H9 (cell line): ENCODE data around the gene ROBO2. TPM values are rescaled to one million over a fixed set of nuclear protein-coding genes. Genes with fewer than 3 reads are reported as not detected.

ENCODE experiments used
- DNase-seq: peaks from one replicate; pipeline ENCODE4 v3.0.0-alpha.2; 2017
- H2AFZ ChIP-seq: one replicate; pipeline ENCODE4 v1.6.1; 2013; ENCODE audit warnings: mild to moderate bottlenecking, low read length, control low read depth, moderate library complexity
- H2AK5ac ChIP-seq: 2 replicates; pipeline ENCODE4 v1.6.1; 2013; ENCODE audit warnings: low read length, control low read depth, mixed read lengths; ENCODE audit not compliant: insufficient read length
- H2BK120ac ChIP-seq: one replicate; pipeline ENCODE4 v1.6.1; 2013; ENCODE audit warnings: low read depth, mild to moderate bottlenecking, low read length, control low read depth, inconsistent platforms; ENCODE audit not compliant: poor library complexity, severe bottlenecking
- H2BK12ac ChIP-seq: 2 replicates; pipeline ENCODE4 v1.6.1; 2013; ENCODE audit warnings: low read length, control low read depth, mixed read lengths, low read depth; ENCODE audit not compliant: insufficient read length
- H2BK15ac ChIP-seq: 2 replicates; pipeline ENCODE4 v1.6.1; 2013; ENCODE audit warnings: low read depth, low read length, control low read depth
- H2BK20ac ChIP-seq: one replicate; pipeline ENCODE4 v1.6.1; 2013; ENCODE audit warnings: low read depth, mild to moderate bottlenecking, low read length, control low read depth, inconsistent platforms; ENCODE audit not compliant: poor library complexity, severe bottlenecking
- H2BK5ac ChIP-seq: 2 replicates; pipeline ENCODE4 v1.6.1; 2013; ENCODE audit warnings: low read length, control low read depth, mixed read lengths; ENCODE audit not compliant: insufficient read length
- H3K14ac ChIP-seq: 2 replicates; pipeline ENCODE4 v1.6.1; 2013; ENCODE audit warnings: low read length, control low read depth; ENCODE audit not compliant: insufficient read depth
- H3K18ac ChIP-seq: 2 replicates; pipeline ENCODE4 v1.6.1; 2013; ENCODE audit warnings: low read depth, mild to moderate bottlenecking, mixed read lengths, low read length, control low read depth; ENCODE audit not compliant: insufficient read length
- H3K23ac ChIP-seq: 2 replicates; pipeline ENCODE4 v1.6.1; 2013; ENCODE audit warnings: low read length, control low read depth, mixed read lengths, low read depth; ENCODE audit not compliant: insufficient read length
- H3K23me2 ChIP-seq: 2 replicates; pipeline ENCODE4 v1.6.1; 2013; ENCODE audit warnings: low read depth, mild to moderate bottlenecking, mixed read lengths, low read length, control low read depth; ENCODE audit not compliant: insufficient read length, poor library complexity, severe bottlenecking
- H3K27ac ChIP-seq: 2 replicates; pipeline ENCODE4 v1.5.1; 2013; ENCODE audit warnings: low read length, control low read depth, mixed read lengths, low read depth; ENCODE audit not compliant: insufficient read length
- H3K27me3 ChIP-seq: 2 replicates; pipeline ENCODE4 v1.6.1; 2013; ENCODE audit warnings: low read length, control low read depth, inconsistent platforms; ENCODE audit not compliant: insufficient read depth
- H3K4ac ChIP-seq: 2 replicates; pipeline ENCODE4 v1.6.1; 2013; ENCODE audit warnings: low read depth, mild to moderate bottlenecking, control low read depth, inconsistent platforms, low read length, moderate library complexity
- H3K4me1 ChIP-seq: 2 replicates; pipeline ENCODE4 v1.6.1; 2013; ENCODE audit warnings: low read length, control low read depth, inconsistent platforms; ENCODE audit not compliant: insufficient read depth
- H3K4me2 ChIP-seq: 2 replicates; pipeline ENCODE4 v1.6.1; 2013; ENCODE audit warnings: low read length, control low read depth, mixed read lengths; ENCODE audit not compliant: insufficient read length, insufficient read depth
- H3K56ac ChIP-seq: 2 replicates; pipeline ENCODE4 v1.6.1; 2013; ENCODE audit warnings: low read depth, mild to moderate bottlenecking, mixed read lengths, low read length, control low read depth; ENCODE audit not compliant: insufficient read length
- H3K79me1 ChIP-seq: 2 replicates; pipeline ENCODE4 v1.6.1; 2013; ENCODE audit warnings: low read depth, mild to moderate bottlenecking, moderate library complexity, low read length, control low read depth, inconsistent platforms; ENCODE audit not compliant: insufficient read depth, poor library complexity, severe bottlenecking
- H3K79me2 ChIP-seq: 2 replicates; pipeline ENCODE4 v1.6.1; 2013; ENCODE audit warnings: low read length, control low read depth, inconsistent platforms; ENCODE audit not compliant: insufficient read depth
- H3K9ac ChIP-seq: 2 replicates; pipeline ENCODE4 v1.6.1; 2013; ENCODE audit warnings: low read length, control low read depth, mixed read lengths; ENCODE audit not compliant: insufficient read length; ENCODE audit errors: extremely low read depth
- H3K9me3 ChIP-seq: one replicate; pipeline ENCODE4 v1.6.1; 2013; ENCODE audit warnings: low read depth, low read length, inconsistent platforms; ENCODE audit not compliant: control insufficient read depth
- H3T11ph ChIP-seq: one replicate; pipeline ENCODE4 v1.6.1; 2013; ENCODE audit warnings: mild to moderate bottlenecking, low read length, control low read depth, inconsistent platforms
- H4K20me1 ChIP-seq: one replicate; pipeline ENCODE4 v1.6.1; 2013; ENCODE audit not compliant: control insufficient read depth, insufficient read length, insufficient read depth
- H4K5ac ChIP-seq: 2 replicates; pipeline ENCODE4 v1.6.1; 2013; ENCODE audit warnings: low read depth, mild to moderate bottlenecking, mixed read lengths, low read length, control low read depth; ENCODE audit not compliant: insufficient read length
- H4K8ac ChIP-seq: replicated peaks from 2 replicates; pipeline ENCODE4 v1.6.1; 2013; ENCODE audit warnings: low read length, control low read depth, mixed read lengths, low read depth; ENCODE audit not compliant: insufficient read length
- H4K91ac ChIP-seq: 2 replicates; pipeline ENCODE4 v1.6.1; 2013; ENCODE audit warnings: low read depth, mild to moderate bottlenecking, moderate library complexity, mixed read lengths, low read length, control low read depth; ENCODE audit not compliant: insufficient read length
- H3K27ac Mint-ChIP-seq, 3 experiments: 2 replicates in 2 of 3; 3 replicates in 1 of 3; pipeline ENCODE4 v1.8.0; 2020 to 2021; ENCODE audit warnings: mixed read lengths in 3 of 3, mild to moderate bottlenecking in 1 of 3, moderate library complexity in 1 of 3
- H3K27me3 Mint-ChIP-seq: 2 replicates; pipeline ENCODE4 v1.8.0; 2021; ENCODE audit warnings: low read depth, mild to moderate bottlenecking, moderate library complexity, mixed read lengths
- H3K36me3 Mint-ChIP-seq, 3 experiments: 2 replicates in 2 of 3; 3 replicates in 1 of 3; pipeline ENCODE4 v1.8.0; 2020 to 2021; ENCODE audit warnings: low read depth in 3 of 3, mixed read lengths in 3 of 3; ENCODE audit not compliant: insufficient read depth in 1 of 3
- H3K4me1 Mint-ChIP-seq, 2 experiments: 2 replicates each; pipeline ENCODE4 v1.8.0; 2020; ENCODE audit warnings: mixed read lengths in 2 of 2
- H3K4me3 Mint-ChIP-seq, 2 experiments: 2 replicates in 1 of 2; 3 replicates in 1 of 2; pipeline ENCODE4 v1.8.0; 2020 to 2021; ENCODE audit warnings: mild to moderate bottlenecking in 2 of 2, mixed read lengths in 2 of 2, moderate library complexity in 1 of 2
- H3K9me3 Mint-ChIP-seq, 2 experiments: 2 replicates in 1 of 2; 3 replicates in 1 of 2; pipeline ENCODE4 v1.8.0; 2020; ENCODE audit warnings: mild to moderate bottlenecking in 2 of 2, mixed read lengths in 2 of 2, moderate library complexity in 1 of 2
- CTCF ChIP-seq: fragments of 200-600 bp; sonication (generic); conservative IDR thresholded peaks from 3 replicates; pipeline ENCODE4 v1.8.0; 2021; ENCODE audit warnings: antibody characterized with exemption, mild to moderate bottlenecking
- WGBS: extraction: QIAGEN DNeasy Blood & Tissue Kit; methylation state at CpG from one replicate; pipeline ENCODE4 v1.1.7; 2013; ENCODE audit warnings: missing lambda C conversion rate, low lambda C conversion rate, mixed read lengths; ENCODE audit not compliant: insufficient read length; ENCODE audit errors: extremely low coverage; 5-methylcytosine and 5-hydroxymethylcytosine counted together
- total RNA-seq: library from RNA; stranded (reverse); gene quantifications from 2 replicates; pipeline ENCODE4 v1.2.1, GENCODE V29; 2021

The ROBO2 gene
- total RNA-seq, 1 experiment from 2014 or later: 2.3 TPM

DNA sequence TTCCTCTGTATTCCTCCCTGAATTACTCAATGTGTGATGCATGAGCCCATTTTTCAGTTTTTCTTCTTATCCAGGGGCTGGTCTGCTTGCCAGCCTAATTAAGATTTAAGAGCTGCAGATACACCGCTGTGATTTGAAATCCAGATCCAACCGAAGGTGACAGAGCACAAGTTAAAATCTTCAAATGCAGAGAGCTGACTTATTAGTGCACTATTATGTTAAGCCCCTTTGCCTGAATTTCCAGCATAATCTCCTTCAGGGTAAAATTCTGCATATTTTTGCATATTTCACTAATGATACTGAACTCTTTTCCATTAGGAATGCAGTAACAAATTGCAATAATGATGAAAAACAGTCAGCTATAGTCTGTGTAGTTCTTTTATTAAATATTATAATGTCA lies 583.6 kb downstream of the ROBO2 start:
- no peaks in the 10 kb centered on the region for H3K79me2 ChIP-seq
- no peaks in the 10 kb centered on the region for H3K9me3 ChIP-seq
- H3K4me3 Mint-ChIP-seq: no peak overlapping the region
- H3K4me1 Mint-ChIP-seq: peaks cover 2 to 4% of the 10 kb centered on the region in 2 experiments; a peak in 2 of 4 replicates
- no peak for TF ChIP-seq CTCF
- no CpG with 5 or more reads among the region's 2 CpGs for WGBS
- H3K23me2 ChIP-seq: no peaks in the 10 kb centered on the region
- H2BK5ac ChIP-seq: no peak overlapping the region
- H3K9ac ChIP-seq: no peak overlapping the region
- no peak overlapping the region for H4K91ac ChIP-seq
- H3K4ac ChIP-seq: no peak overlapping the region
- H3K4me1 ChIP-seq: no peaks in the 10 kb centered on the region; the same call in 1 of the 2 replicates
- H3K4me2 ChIP-seq: no peak overlapping the region
- H3K36me3 Mint-ChIP-seq: no peaks in the 10 kb centered on the region
- no peak overlapping the region for H2BK20ac ChIP-seq
- no peak overlapping the region for H3K27ac Mint-ChIP-seq
- no peaks in the 10 kb centered on the region for H3K27me3 Mint-ChIP-seq
- H2BK120ac ChIP-seq: no peak overlapping the region
- H3K79me1 ChIP-seq: no peaks in the 10 kb centered on the region
- no peak overlapping the region for H3K56ac ChIP-seq
- no peak overlapping the region for H3K27ac ChIP-seq
- no peak overlapping the region for H3K14ac ChIP-seq
- no peak overlapping the region for H3K18ac ChIP-seq
- no peak overlapping the region for H2BK15ac ChIP-seq
- no peak overlapping the region for H3K23ac ChIP-seq
- H2AK5ac ChIP-seq: no peak overlapping the region
- H4K20me1 ChIP-seq: no peaks in the 10 kb centered on the region
- no peak for DNase-seq
- H4K5ac ChIP-seq: no peak overlapping the region
- H3K27me3 ChIP-seq: no peaks in the 10 kb centered on the region
- no peaks in the 10 kb centered on the region for H3K9me3 Mint-ChIP-seq
- H3T11ph ChIP-seq: no peak overlapping the region
- H4K8ac ChIP-seq: no peak overlapping the region
- H2BK12ac ChIP-seq: no peak overlapping the region
- H2AFZ ChIP-seq: no peak overlapping the region
